ENCODE data around the gene ACBD4. TPM values are rescaled to one million over a fixed set of nuclear protein-coding genes. Genes with fewer than 3 reads are reported as not detected.

ACBD4 gene
- total and polyA plus RNA-seq, 10 of the 15 experiments (the other 5 are each of a cell fraction or from before 2014, with no cell fraction given) = 0.20 to 13.8 (median 6.9) TPM

GRCh38 chr17:45116434-45117016, 19.0 kb upstream of the ACBD4 start:
- BruUV-seq (replicated peaks) = no TSS peak
- ChIA-PET RAD21 (ENCODE audit: unreplicated experiment) (no interaction called here), POLR2A (no interaction called here), SMC1A (ENCODE audit: uncharacterized antibody, unreplicated experiment) (no interaction called here), CTCF (no interaction called here)
- Histone ChIP-seq H3K4me3 (no peak overlapping the region), H3K27me3 (replicated peaks in 1 of 2; ENCODE audit: control insufficient read depth in 2 of 2, insufficient read depth in 2 of 2, low read length in 1 of 2) (no peaks in the 10 kb centered on the region), H3K36me3 (ENCODE audit: control insufficient read depth in 2 of 2, insufficient read depth in 2 of 2, low read length in 1 of 2) (no peaks in the 10 kb centered on the region), H3K9me3 (replicated peaks; ENCODE audit: control insufficient read depth, insufficient read depth, low read length) (no peaks in the 10 kb centered on the region), H3K79me2 (ENCODE audit: control insufficient read depth, insufficient read depth, low read length) (no peaks in the 10 kb centered on the region), H3K9ac (ENCODE audit: control insufficient read depth, insufficient read depth, low read length) (no peak overlapping the region), H4K20me1 (ENCODE audit: control insufficient read depth, insufficient read depth) (no peaks in the 10 kb centered on the region), H2AFZ (ENCODE audit: control insufficient read depth, low read depth, low read length) (no peak overlapping the region), H3K4me1 (ENCODE audit: control insufficient read depth, insufficient read depth, low read length) (peaks cover 8% of the 10 kb centered on the region; the same call in 1 of the 2 replicates), H3K27ac (ENCODE audit: control insufficient read depth, insufficient read depth) (no peak overlapping the region), H3K4me2 (ENCODE audit: control insufficient read depth, insufficient read depth) (no peak overlapping the region)
- FAIRE-seq (no peak), DNase-seq (ENCODE audit: low read depth, low spot score) (no peak), ATAC-seq (no peak)
- in situ Hi-C loops (cut with MboI) = no loop called here
- TF ChIP-seq PAX8 (IDR thresholded peaks at IDR 0.05) = no peak
- TF ChIP-seq, protein P1, sequence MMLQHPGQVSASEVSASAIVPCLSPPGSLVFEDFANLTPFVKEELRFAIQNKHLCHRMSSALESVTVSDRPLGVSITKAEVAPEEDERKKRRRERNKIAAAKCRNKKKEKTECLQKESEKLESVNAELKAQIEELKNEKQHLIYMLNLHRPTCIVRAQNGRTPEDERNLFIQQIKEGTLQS (IDR thresholded peaks at IDR 0.05; ENCODE audit: borderline replicate concordance, extremely low read depth, low read depth, low read length) = no peak
- intact Hi-C loops (cut with micrococcal nuclease; ENCODE audit: unreplicated experiment) = no loop called here
- WGBS (ENCODE audit: insufficient coverage, insufficient replicate concordance, low lambda C conversion rate, missing lambda C conversion rate) = 55% methylated on average over 10 of the region's 10 CpGs

DNA sequence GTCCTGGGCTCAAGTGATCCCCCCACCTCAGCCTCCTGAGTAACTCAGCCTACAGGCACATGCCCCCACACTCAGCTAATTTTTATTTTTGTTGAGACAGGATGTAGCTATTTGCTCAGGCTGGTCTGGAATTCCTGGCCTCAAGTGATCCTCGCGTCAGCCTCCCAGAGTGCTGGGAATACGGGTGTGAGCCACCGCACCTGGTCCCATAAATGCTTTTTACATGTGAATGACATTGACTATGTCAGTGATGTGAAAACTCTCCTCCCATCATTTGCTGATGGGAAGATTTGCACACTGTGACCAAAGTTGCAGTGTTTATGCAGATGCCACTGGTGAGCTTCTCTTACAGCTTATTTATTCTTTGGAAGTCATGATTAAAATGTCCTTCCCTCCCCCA, 18.2 kb upstream of the ACBD4 start:
- H2AFZ ChIP-seq (ENCODE audit: control insufficient read depth, low read depth, low read length) = no peak overlapping the region
- SMC1A ChIA-PET (ENCODE audit: uncharacterized antibody, unreplicated experiment) = no interaction called here
- no peaks in the 10 kb centered on the region for H4K20me1 ChIP-seq (ENCODE audit: control insufficient read depth, insufficient read depth)
- no peaks in the 10 kb centered on the region for H3K36me3 ChIP-seq (ENCODE audit: control insufficient read depth in 2 of 2, insufficient read depth in 2 of 2, low read length in 1 of 2)
- H3K4me2 ChIP-seq (ENCODE audit: control insufficient read depth, insufficient read depth) = no peak overlapping the region
- RAD21 ChIA-PET (ENCODE audit: unreplicated experiment) = no interaction called here
- WGBS (ENCODE audit: insufficient coverage, insufficient replicate concordance, low lambda C conversion rate, missing lambda C conversion rate) = 96% methylated on average over 4 of the region's 4 CpGs
- in situ Hi-C loops (cut with MboI) = no loop called here
- FAIRE-seq = no peak
- no TSS peak for BruUV-seq (replicated peaks)
- TF ChIP-seq CREB1 (IDR thresholded peaks at IDR 0.05; ENCODE audit: low read depth) (no peak), CEBPZ (IDR thresholded peaks at IDR 0.05; ENCODE audit: low read depth, low read length) (no peak), ESRRA (IDR thresholded peaks at IDR 0.05; ENCODE audit: low read length) (no peak)
- intact Hi-C loops (cut with micrococcal nuclease; ENCODE audit: unreplicated experiment) = no loop called here
- H3K4me3 ChIP-seq = no peak overlapping the region
- no peaks in the 10 kb centered on the region for H3K27me3 ChIP-seq (replicated peaks in 1 of 2; ENCODE audit: control insufficient read depth in 2 of 2, insufficient read depth in 2 of 2, low read length in 1 of 2)
- POLR2A ChIA-PET = interaction anchor here (1.0 kb wide), 1 partner anchor 8 kb away, joined by 4 read pairs; no protein-coding TSS in a partner anchor
- H3K4me1 ChIP-seq (ENCODE audit: control insufficient read depth, insufficient read depth, low read length) = no peaks in the 10 kb centered on the region
- H3K79me2 ChIP-seq (ENCODE audit: control insufficient read depth, insufficient read depth, low read length) = no peaks in the 10 kb centered on the region
- no peak overlapping the region for H3K27ac ChIP-seq (ENCODE audit: control insufficient read depth, insufficient read depth)
- ATAC-seq = no peak
- H3K9me3 ChIP-seq (replicated peaks; ENCODE audit: control insufficient read depth, insufficient read depth, low read length) = no peaks in the 10 kb centered on the region
- CTCF ChIA-PET = interaction anchor here (0.6 to 3.0 kb wide), 3 partner anchors 18 to 116 kb away, joined by 3 to 11 read pairs (median 3); partner anchors contain the start of gene ACBD4
- no peak for DNase-seq (ENCODE audit: low read depth, low spot score)
- H3K9ac ChIP-seq (ENCODE audit: control insufficient read depth, insufficient read depth, low read length) = no peak overlapping the region

All from GM12878 (cell line).